ENCODE measurements around the gene JTB.

DNA sequence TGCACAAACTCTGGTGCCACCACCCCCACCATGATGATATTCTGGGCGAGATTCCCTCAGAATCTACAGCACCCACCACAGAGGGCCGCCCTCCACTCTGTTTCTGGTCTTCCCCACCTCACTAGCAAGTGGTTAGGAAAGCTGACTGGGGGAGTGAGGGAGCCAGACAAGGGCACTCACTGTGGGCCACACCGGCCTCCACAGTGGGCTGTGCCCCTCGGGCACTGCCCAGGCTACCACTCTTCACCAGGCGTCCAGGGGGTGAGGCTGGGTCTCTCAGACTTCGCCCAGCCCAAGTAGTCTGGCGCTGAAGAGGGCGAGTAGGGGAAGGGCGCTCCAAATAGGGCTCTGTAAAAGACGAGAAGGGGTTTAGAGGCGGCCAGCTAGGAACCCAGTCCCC lies 43.5 kb downstream of the JTB start:
- TF ChIP-seq, protein P1, sequence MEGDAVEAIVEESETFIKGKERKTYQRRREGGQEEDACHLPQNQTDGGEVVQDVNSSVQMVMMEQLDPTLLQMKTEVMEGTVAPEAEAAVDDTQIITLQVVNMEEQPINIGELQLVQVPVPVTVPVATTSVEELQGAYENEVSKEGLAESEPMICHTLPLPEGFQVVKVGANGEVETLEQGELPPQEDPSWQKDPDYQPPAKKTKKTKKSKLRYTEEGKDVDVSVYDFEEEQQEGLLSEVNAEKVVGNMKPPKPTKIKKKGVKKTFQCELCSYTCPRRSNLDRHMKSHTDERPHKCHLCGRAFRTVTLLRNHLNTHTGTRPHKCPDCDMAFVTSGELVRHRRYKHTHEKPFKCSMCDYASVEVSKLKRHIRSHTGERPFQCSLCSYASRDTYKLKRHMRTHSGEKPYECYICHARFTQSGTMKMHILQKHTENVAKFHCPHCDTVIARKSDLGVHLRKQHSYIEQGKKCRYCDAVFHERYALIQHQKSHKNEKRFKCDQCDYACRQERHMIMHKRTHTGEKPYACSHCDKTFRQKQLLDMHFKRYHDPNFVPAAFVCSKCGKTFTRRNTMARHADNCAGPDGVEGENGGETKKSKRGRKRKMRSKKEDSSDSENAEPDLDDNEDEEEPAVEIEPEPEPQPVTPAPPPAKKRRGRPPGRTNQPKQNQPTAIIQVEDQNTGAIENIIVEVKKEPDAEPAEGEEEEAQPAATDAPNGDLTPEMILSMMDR (IDR thresholded peaks at IDR 0.05), result no peak
- no peak for TF ChIP-seq POLR2A (IDR thresholded peaks at IDR 0.05)

Measured in esophagus squamous epithelium (tissue), 4 donors.